BJ (cell line): ENCODE measurements around the gene CFAP126. TPM values are rescaled to one million over a fixed set of nuclear protein-coding genes. Genes with fewer than 3 reads are reported as not detected.

ENCODE experiments used
- CTCF ChIA-PET: fragments of 350-600 bp; formaldehyde crosslinking; extraction: SDS; loops from one replicate; lab custom pipeline; 2021; ENCODE audit warnings: antibody characterized with exemption, inconsistent platforms; lab: Yijun Ruan, JAX
- POLR2A ChIA-PET: fragments of 300-600 bp; sonication (Branson Sonifier 250); formaldehyde crosslinking; extraction: SDS; loops from one replicate; lab custom pipeline; 2021; ENCODE audit warnings: antibody characterized with exemption; lab: Charles Lee
- DNase-seq: peaks from one replicate; pipeline ENCODE4 v3.0.0-alpha.2; 2011; ENCODE audit warnings: low read depth
- H3K27me3 ChIP-seq: 2 replicates; pipeline ENCODE4 v1.6.0; 2011; ENCODE audit warnings: low read length; ENCODE audit not compliant: control insufficient read depth, insufficient read depth
- H3K36me3 ChIP-seq: 2 replicates; pipeline ENCODE4 v1.5.1; 2011; ENCODE audit warnings: low read length; ENCODE audit not compliant: control insufficient read depth, insufficient read depth
- H3K4me3 ChIP-seq: 2 replicates; pipeline ENCODE4 v1.5.1; 2011; ENCODE audit warnings: low read depth, mild to moderate bottlenecking, control low read depth, low read length
- polyA plus RNA-seq: library from polyadenylated mRNA; depleted of rRNA; stranded (reverse); fragments of >200 nt; gene quantifications from 2 replicates; pipeline ENCODE4 v1.2.3, GENCODE V29; 2011
- TF ChIP-seq, protein P1 (sequence below): IDR thresholded peaks from 2 replicates; pipeline ENCODE4 v1.5.1; 2011; ENCODE audit warnings: low read depth, mild to moderate bottlenecking, control low read depth, inconsistent platforms, low read length, moderate library complexity; ENCODE audit not compliant: insufficient read depth

Gene CFAP126
- polyA plus RNA-seq, 1 experiment = not detected

DNA sequence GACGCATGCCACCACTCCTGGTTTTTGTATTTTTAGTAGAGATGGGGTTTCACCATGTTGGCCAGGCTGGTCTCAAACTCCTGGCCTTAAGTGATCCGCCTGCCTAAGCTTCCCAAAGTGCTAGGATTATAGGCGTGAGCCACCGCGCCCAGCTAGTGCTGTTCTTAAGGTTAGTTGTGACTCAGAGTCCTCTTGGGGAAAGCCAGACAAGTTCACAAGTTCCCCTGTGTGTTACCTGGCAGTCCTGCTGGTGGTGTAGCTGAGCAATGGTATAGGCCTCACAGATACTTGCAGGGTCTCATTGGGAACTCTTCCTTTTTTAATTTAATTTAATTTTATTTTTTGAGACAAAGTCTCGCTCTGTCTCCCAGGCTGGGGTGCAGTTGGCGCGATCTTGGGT is 10.6 kb downstream of the CFAP126 start:
- CTCF ChIA-PET = interaction anchor here (1.2 to 1.3 kb wide), 2 partner anchors 25 kb away, joined by 3 read pairs; no protein-coding TSS in a partner anchor
- POLR2A ChIA-PET = interaction anchor here (0.8 kb wide), 1 partner anchor 54 kb away, joined by 16 read pairs; no protein-coding TSS in a partner anchor
- H3K36me3 ChIP-seq = peaks cover 1% of the 10 kb centered on the region; the same call in 1 of the 2 replicates
- H3K4me3 ChIP-seq = no peak overlapping the region
- DNase-seq = no peak
- no peaks in the 10 kb centered on the region for H3K27me3 ChIP-seq
- TF ChIP-seq, protein P1, sequence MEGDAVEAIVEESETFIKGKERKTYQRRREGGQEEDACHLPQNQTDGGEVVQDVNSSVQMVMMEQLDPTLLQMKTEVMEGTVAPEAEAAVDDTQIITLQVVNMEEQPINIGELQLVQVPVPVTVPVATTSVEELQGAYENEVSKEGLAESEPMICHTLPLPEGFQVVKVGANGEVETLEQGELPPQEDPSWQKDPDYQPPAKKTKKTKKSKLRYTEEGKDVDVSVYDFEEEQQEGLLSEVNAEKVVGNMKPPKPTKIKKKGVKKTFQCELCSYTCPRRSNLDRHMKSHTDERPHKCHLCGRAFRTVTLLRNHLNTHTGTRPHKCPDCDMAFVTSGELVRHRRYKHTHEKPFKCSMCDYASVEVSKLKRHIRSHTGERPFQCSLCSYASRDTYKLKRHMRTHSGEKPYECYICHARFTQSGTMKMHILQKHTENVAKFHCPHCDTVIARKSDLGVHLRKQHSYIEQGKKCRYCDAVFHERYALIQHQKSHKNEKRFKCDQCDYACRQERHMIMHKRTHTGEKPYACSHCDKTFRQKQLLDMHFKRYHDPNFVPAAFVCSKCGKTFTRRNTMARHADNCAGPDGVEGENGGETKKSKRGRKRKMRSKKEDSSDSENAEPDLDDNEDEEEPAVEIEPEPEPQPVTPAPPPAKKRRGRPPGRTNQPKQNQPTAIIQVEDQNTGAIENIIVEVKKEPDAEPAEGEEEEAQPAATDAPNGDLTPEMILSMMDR = no peak

DNA sequence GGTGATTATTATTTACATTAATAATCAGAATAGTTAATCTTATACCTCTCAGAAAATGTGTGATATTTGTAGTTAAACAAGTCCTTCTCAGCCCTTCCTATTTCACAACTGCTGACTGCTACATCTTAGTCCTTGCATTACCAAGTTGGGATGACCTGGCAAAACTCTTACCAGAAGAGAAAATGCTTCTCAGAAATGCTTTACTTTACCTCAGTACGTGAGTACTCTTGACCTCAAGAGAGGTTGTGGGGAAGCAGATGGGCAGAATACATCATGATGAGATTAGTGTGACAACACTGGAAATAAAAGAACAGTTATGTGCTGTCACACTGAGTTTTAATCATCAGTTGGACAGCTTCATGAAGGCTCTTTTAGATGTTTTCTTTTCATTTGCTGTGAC is 16.2 kb downstream of the CFAP126 start:
- CTCF ChIA-PET = interaction anchor here (0.6 to 0.7 kb wide), 2 partner anchors 16 to 35 kb away, joined by 3 read pairs; no protein-coding TSS in a partner anchor
- DNase-seq = no peak
- Histone ChIP-seq H3K4me3 (no peak overlapping the region), H3K27me3 (no peaks in the 10 kb centered on the region), H3K36me3 (no peaks in the 10 kb centered on the region)
- POLR2A ChIA-PET = interaction anchor here (0.6 kb wide), 1 partner anchor 126 kb away, joined by 12 read pairs; no protein-coding TSS in a partner anchor
- TF ChIP-seq, protein P1 = no peak

DNA sequence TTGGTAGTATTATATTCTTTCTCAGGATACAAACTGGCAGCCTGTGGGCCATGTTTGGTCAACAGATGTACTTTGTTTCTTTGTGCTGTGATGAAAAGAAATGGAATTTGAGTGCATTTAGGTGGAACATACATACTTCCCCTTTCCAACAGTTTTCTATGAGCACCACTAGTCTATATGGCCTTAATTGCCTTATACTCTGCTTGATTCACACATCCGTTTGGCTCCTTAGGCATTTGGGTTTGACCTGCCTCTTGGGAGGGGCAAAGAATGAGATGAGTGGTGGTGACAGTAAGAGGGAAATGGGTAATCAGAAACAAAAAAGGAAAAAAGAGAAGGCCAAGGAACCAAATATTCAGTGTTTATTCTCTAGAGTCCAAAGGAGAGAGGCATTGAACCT is 17.0 kb downstream of the CFAP126 start:
- CTCF ChIA-PET = no interaction called here
- no peak for DNase-seq

DNA sequence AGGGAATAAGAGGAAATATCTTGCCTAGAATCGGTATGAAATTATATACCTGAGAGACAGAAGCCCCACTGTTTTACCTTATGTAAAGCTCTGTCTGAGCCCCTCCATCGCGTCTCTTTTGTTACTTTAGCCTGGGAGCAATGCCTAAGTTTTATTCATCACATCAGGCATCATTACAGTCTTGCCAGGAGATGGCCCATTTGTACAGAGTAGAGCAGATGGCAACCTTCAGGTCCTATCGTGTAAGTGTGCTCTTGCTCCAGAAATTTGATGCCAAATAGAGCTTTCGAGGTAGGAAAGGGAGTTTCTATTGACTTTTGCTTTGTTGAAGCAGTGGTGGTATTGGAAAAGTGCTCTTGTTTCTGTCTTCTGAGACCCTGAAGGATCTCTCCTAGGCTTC is 24.9 kb downstream of the CFAP126 start:
- POLR2A ChIA-PET = no interaction called here
- no peaks in the 10 kb centered on the region for H3K27me3 ChIP-seq
- no peak for DNase-seq
- H3K4me3 ChIP-seq = no peak overlapping the region
- CTCF ChIA-PET = interaction anchor here (0.6 kb wide), 1 partner anchor 245 kb away, joined by 4 read pairs; no protein-coding TSS in a partner anchor
- peaks cover 4% of the 10 kb centered on the region for H3K36me3 ChIP-seq
- TF ChIP-seq, protein P1 = no peak

More for the DNA sequence above, 17.0 kb downstream of the CFAP126 start:
- POLR2A ChIA-PET = no interaction called here
- no peaks in the 10 kb centered on the region for H3K36me3 ChIP-seq
- H3K4me3 ChIP-seq = no peak overlapping the region
- H3K27me3 ChIP-seq = no peaks in the 10 kb centered on the region
- TF ChIP-seq, protein P1 = no peak

DNA sequence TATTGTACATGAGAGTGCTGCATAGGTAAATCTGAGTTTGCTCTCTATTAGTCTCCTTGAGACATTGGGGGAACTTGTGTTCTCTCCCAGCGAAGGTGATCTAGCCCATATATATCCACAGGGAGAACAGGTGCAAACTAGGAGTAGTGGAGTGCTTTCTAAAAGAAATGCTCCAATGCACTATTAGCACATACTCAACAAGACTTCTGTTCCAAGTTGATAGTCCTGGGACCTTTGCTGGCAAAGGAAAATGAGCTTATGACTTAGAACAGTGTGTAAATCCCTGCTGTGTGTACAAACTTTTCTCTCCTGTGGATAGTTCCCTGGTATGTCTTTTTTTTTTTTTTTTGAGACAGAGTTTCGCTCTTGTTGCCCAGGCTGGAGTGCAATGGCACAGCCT is 25.5 kb downstream of the CFAP126 start:
- DNase-seq = no peak
- Histone ChIP-seq H3K27me3 (no peaks in the 10 kb centered on the region), H3K36me3 (peaks cover 4% of the 10 kb centered on the region), H3K4me3 (no peak overlapping the region)
- TF ChIP-seq, protein P1 = no peak
- ChIA-PET POLR2A (no interaction called here), CTCF (interaction anchor here (1.1 kb wide), 1 partner anchor 115 kb away, joined by 4 read pairs; no protein-coding TSS in a partner anchor)
